ENCODE results near the gene ATP6V1F.
"Not testable (repeated sequence)": the region's sequence is repeated elsewhere in the genome, so short reads cannot be mapped to it uniquely, and the experiment has no call there.

The ATP6V1F gene

DNA sequence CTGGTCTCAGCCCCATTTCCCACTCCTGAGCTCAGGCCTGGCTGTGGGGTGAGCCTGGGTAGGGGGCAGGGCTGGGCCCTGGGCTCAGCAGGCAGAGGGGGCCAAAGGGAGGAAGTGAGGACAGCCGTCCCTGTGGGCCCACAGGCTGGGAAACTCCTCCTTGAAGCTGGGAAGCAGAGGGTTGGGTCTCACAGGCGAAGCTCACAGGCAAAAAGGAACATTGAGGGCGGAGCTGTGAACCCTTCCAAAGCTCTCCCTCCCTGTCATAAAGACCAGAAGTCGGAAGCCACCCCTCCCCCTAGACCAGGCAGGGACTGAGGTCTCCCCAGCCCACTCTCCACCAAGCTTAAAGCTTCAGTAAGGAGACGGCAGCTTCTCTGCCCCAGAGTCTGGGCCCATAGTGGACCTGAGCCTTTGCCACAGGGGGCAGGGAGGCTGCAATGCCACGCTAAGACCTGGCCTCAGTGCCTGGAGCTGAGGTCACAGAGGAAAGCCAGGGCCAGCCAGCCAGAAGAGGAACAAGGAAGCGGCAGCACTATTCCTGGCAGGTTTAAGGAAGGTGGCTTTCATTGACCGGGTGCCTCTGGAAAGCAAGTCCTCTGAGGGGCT lies 48.9 kb downstream of the ATP6V1F start:
- H3K27me3 ChIP-seq (ENCODE audit: control insufficient read depth, insufficient read depth, low read length): peaks cover 23% of the 10 kb centered on the region
- H3K9ac ChIP-seq (ENCODE audit: low read length): no peak overlapping the region
- no peak overlapping the region for H3K4me3 ChIP-seq (ENCODE audit: low read length)

DNA sequence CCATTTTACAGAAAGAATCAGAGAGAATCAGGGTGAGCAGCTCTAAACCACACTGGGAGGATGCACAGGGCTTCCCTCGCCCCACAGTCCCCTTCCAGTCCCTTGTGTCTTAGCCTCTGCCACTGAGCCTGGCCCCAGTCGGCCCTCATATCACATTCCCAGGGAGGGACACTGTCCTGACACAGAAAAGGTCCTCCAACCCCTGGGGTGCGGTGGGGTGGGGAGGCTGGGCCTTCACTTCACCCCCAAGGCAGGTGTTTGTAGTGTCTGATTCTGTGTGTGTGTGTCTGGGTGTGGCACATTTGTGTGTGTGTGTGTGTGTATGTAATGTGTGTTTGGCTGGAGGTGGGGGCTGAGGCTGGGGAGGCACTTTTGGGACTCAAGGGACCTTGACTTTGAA lies 49.6 kb downstream of the ATP6V1F start:
- H3K4me1 ChIP-seq (ENCODE audit: control insufficient read depth, insufficient read depth, low read length): peaks cover 4% of the 10 kb centered on the region
- peaks cover 23% of the 10 kb centered on the region for H3K27me3 ChIP-seq (ENCODE audit: control insufficient read depth, insufficient read depth, low read length)
- no peaks in the 10 kb centered on the region for H3K36me3 ChIP-seq (ENCODE audit: control insufficient read depth, insufficient read depth, low read length)
- H3K27ac ChIP-seq (ENCODE audit: low read depth, low read length): no peak overlapping the region
- H3K4me3 ChIP-seq (ENCODE audit: low read length): no peak overlapping the region
- no peak overlapping the region for H3K9ac ChIP-seq (ENCODE audit: low read length)

More for the DNA sequence above, 48.9 kb downstream of the ATP6V1F start:
- H3K4me1 ChIP-seq (ENCODE audit: control insufficient read depth, insufficient read depth, low read length): peaks cover 4% of the 10 kb centered on the region
- no peak overlapping the region for H3K27ac ChIP-seq (ENCODE audit: low read depth, low read length)
- H3K36me3 ChIP-seq (ENCODE audit: control insufficient read depth, insufficient read depth, low read length): no peaks in the 10 kb centered on the region

DNA sequence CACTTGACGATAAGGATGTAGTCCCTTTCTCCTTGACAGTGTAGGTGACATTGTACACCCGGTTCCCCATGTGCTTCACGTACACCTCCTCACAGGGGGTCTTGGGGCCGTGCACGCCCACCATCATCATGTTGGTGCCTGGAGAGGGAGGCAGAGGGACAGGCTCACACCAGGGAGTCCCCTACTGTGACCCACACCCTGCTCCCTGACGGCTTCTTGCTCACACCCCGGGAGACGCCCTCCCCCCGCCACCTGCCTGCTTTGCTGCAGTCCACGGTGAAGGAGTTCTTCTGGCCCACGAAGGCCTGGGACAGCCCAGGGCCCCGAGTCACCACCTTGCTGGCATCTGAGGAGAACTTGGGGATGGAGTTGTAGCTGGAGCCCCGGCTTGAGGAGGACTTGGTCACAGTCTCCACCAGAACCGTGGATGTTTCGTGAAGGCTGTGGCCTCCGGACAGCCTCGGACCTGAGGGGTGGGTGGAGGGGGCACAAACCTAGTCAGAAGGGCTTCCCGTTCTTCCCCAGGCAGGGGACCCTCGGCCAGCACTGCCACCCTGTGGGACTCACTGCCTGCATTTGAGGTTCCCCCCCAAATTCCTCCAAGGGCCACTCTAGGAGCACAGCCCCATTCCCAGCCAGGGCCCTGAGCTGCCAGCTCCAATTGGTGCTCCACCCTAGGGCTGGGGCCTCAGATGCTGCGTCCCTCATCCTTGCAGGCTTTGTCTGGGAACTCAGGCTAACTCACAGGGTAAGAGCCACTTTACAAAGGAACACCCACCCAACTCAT lies 50.2 kb downstream of the ATP6V1F start:
- H3K27me3 ChIP-seq (ENCODE audit: control insufficient read depth, insufficient read depth, low read length): peaks cover 23% of the 10 kb centered on the region
- not testable (repeated sequence) for H3K27ac ChIP-seq (ENCODE audit: low read depth, low read length); H3K9ac ChIP-seq (ENCODE audit: low read length)

DNA sequence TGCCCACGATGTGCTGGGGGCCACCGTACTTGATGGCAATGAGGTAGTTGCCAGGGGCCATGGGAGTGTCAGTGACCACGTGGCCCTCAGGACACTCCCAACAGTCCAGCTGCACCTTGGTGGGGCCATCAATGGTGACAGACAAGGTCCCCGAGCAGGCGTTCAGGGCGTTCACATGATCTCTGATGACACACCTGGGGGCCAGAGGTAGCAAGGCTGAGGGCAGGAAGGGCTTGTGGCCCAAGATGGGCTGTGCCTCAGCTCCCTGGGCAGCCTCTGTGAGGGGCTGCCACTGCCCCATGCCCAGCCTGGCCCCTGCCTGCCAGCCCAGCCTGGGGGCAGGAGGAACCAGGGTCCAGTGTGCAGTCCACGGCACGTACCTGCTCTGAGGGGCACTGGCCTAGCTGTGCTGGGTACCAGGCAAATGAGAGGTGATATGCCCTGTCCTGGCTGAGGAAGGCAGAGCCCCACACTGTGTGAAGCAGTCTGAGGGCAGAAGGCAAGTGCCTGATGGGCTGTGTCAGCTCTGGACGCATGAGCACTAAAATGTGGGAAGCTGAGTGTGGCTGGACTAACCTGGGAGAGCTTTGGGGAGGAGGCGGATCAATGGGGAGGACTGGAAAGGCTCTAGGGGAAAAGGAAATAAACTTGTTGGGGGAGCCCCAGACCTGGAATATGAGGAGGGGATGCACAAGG lies 51.4 kb downstream of the ATP6V1F start:
- Histone ChIP-seq H3K4me1 (ENCODE audit: control insufficient read depth, insufficient read depth, low read length) (peaks cover 4% of the 10 kb centered on the region), H3K27ac (ENCODE audit: low read depth, low read length) (no peak overlapping the region), H3K27me3 (ENCODE audit: control insufficient read depth, insufficient read depth, low read length) (peaks cover 17% of the 10 kb centered on the region), H3K36me3 (ENCODE audit: control insufficient read depth, insufficient read depth, low read length) (no peaks in the 10 kb centered on the region), H3K9ac (ENCODE audit: low read length) (no peak overlapping the region), H3K4me3 (ENCODE audit: low read length) (no peak overlapping the region)

More for the DNA sequence above, 50.2 kb downstream of the ATP6V1F start:
- H3K36me3 ChIP-seq (ENCODE audit: control insufficient read depth, insufficient read depth, low read length); H3K4me3 ChIP-seq (ENCODE audit: low read length); H3K4me1 ChIP-seq (ENCODE audit: control insufficient read depth, insufficient read depth, low read length): not testable (repeated sequence)

DNA sequence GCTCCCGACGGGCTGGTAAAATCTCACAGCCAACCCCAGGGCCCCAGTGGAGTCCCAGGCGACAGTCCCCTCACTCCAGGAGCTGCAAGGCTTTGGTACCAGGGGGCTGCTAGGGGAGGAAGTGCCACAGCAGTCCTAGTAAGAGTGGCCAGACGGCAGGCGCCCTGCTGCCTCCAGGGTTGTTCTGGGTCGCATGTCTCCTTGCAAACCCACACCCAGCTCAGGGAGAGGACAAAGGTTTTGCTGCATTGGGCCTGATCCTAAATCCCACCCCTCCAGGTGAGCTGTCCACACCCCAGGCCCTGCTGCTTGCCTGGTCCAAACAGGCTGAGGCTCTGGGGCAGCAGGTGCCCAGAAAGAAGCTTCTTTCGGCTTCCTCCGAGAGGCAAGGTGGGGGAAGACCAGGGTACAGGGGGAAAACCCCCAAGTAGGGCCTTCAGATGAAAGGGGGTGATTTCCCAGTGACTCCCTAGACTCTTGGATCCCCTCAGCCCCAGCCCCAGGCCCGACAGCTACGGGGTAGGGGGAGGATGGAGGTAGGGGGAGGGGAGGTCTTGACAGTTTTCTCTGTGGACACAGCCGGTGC lies 52.0 kb downstream of the ATP6V1F start:
- Histone ChIP-seq H3K4me3 (ENCODE audit: low read length) (no peak overlapping the region), H3K27ac (ENCODE audit: low read depth, low read length) (no peak overlapping the region), H3K4me1 (ENCODE audit: control insufficient read depth, insufficient read depth, low read length) (no peaks in the 10 kb centered on the region), H3K36me3 (ENCODE audit: control insufficient read depth, insufficient read depth, low read length) (no peaks in the 10 kb centered on the region), H3K27me3 (ENCODE audit: control insufficient read depth, insufficient read depth, low read length) (peaks cover 14% of the 10 kb centered on the region), H3K9ac (ENCODE audit: low read length) (no peak overlapping the region)

DNA sequence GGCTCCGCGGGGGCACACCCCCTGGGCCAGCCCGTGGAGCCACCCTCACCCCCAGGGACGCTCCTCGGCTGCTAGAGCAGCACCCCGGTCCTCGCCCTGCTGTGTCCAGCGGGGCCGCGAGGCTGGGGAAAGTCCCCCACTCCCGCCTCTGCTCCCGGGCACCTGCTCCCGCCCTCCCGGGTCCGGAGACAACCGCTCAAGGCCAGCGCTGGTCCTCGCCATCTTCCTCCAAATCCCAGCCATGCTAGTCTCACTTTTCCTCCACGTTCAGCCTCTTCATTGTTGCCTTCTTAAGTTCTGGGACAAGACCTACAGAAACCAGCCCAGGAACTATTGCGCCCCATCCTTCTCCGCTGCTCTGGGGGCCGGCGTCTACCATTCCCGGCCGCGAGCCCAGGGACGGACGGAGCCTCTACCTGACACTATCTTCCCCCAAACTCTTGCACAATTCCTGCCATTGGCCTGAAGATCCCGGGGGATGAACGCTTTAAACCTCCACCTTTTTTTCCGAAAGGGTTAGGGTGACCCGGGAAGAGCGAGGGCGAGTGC lies 52.7 kb downstream of the ATP6V1F start:
- Histone ChIP-seq H3K36me3 (ENCODE audit: control insufficient read depth, insufficient read depth, low read length) (no peaks in the 10 kb centered on the region), H3K9ac (ENCODE audit: low read length) (no peak overlapping the region), H3K4me3 (ENCODE audit: low read length) (peak overlapping the region; percentile 48), H3K27ac (ENCODE audit: low read depth, low read length) (no peak overlapping the region), H3K27me3 (ENCODE audit: control insufficient read depth, insufficient read depth, low read length) (peaks cover 14% of the 10 kb centered on the region), H3K4me1 (ENCODE audit: control insufficient read depth, insufficient read depth, low read length) (no peaks in the 10 kb centered on the region)
